PC-9 (cell line): ENCODE measurements around the gene PKD2L1. TPM values are rescaled to one million over a fixed set of nuclear protein-coding genes. Genes with fewer than 3 reads are reported as not detected.

Source experiments
- BruUV-seq: library from RNA; stranded (reverse); fragments of 400-500 nt; replicated peaks from 2 replicates; lab custom pipeline; 2021; lab: Mats Ljungman, UMichigan
- CTCF ChIA-PET: fragments of 300-600 bp; sonication (Branson Sonifier 250); formaldehyde crosslinking; loops from one replicate; lab custom pipeline; 2022; ENCODE audit warnings: antibody characterized with exemption; lab: Charles Lee
- POLR2A ChIA-PET: fragments of 300-600 bp; sonication (Branson Sonifier 250); formaldehyde crosslinking; loops from one replicate; lab custom pipeline; 2022; ENCODE audit warnings: antibody characterized with exemption; ENCODE audit not compliant: unreplicated experiment; lab: Charles Lee
- DNase-seq, 2 experiments: peaks; one replicate each; pipeline versions ENCODE4 v3.0.0 to v3.0.0-alpha.2; 2015 to 2022; ENCODE audit warnings: mixed read lengths in 1 of 2
- H2AFZ ChIP-seq: fragments of 200-600 bp; sonication (generic); 2 replicates; pipeline ENCODE4 v1.8.1; 2017; ENCODE audit warnings: antibody characterized with exemption
- H3F3A ChIP-seq: fragments of 200-600 bp; sonication (generic); 2 replicates; pipeline ENCODE4 v1.8.1; 2017; ENCODE audit warnings: antibody characterized with exemption, mild to moderate bottlenecking, low read depth; ENCODE audit not compliant: insufficient read depth
- H3K27ac ChIP-seq: fragments of 200-600 bp; sonication (generic); 2 replicates; pipeline ENCODE4 v1.6.1; 2016; ENCODE audit warnings: mixed run types
- H3K27me3 ChIP-seq: fragments of 200-600 bp; sonication (generic); 2 replicates; pipeline ENCODE4 v1.6.1; 2016; ENCODE audit warnings: low read depth, mixed run types; ENCODE audit not compliant: insufficient read depth
- H3K36me3 ChIP-seq: fragments of 200-600 bp; sonication (generic); 2 replicates; pipeline ENCODE4 v1.6.1; 2016; ENCODE audit warnings: low read depth, mixed run types
- H3K4me1 ChIP-seq: fragments of 200-600 bp; sonication (generic); replicated peaks from 2 replicates; pipeline ENCODE4 v1.6.1; 2016; ENCODE audit warnings: mixed run types; ENCODE audit not compliant: insufficient read depth
- H3K4me2 ChIP-seq: fragments of 200-600 bp; sonication (generic); 2 replicates; pipeline ENCODE4 v1.6.1; 2017; ENCODE audit warnings: mixed run types
- H3K4me3 ChIP-seq: fragments of 200-600 bp; sonication (generic); 2 replicates; pipeline ENCODE4 v1.6.1; 2016; ENCODE audit warnings: mixed run types
- H3K79me2 ChIP-seq: fragments of 200-600 bp; sonication (generic); 2 replicates; pipeline ENCODE4 v1.6.1; 2017; ENCODE audit warnings: low read depth, mixed run types
- H3K9me2 ChIP-seq: fragments of 200-600 bp; sonication (generic); 2 replicates; pipeline ENCODE4 v1.8.1; 2017; ENCODE audit warnings: mild to moderate bottlenecking; ENCODE audit not compliant: insufficient read depth
- H3K9me3 ChIP-seq: fragments of 200-600 bp; sonication (generic); 2 replicates; pipeline ENCODE4 v1.8.1; 2016; ENCODE audit warnings: low read depth; ENCODE audit not compliant: insufficient read depth
- H4K20me1 ChIP-seq: fragments of 200-600 bp; sonication (generic); 2 replicates; pipeline ENCODE4 v1.8.1; 2017; ENCODE audit not compliant: insufficient read depth
- CTCF ChIP-seq: fragments of 200-600 bp; sonication (generic); conservative IDR thresholded peaks from 2 replicates; pipeline ENCODE4 v1.6.1; 2017; ENCODE audit warnings: mixed run types, antibody characterized with exemption, mild to moderate bottlenecking, moderate library complexity
- EZH2 ChIP-seq: fragments of 200-600 bp; sonication (generic); IDR thresholded peaks from 2 replicates; pipeline ENCODE4 v1.8.0; 2017; ENCODE audit warnings: antibody characterized with exemption, low read depth
- intact Hi-C: fragments of 100-400 bp; cut with micrococcal nuclease; formaldehyde crosslinking; loops from one replicate; pipeline ENCODE4 v1.10.0; 2022; ENCODE audit not compliant: unreplicated experiment
- total RNA-seq: library from RNA; stranded (reverse); gene quantifications from 2 replicates; pipeline ENCODE4 v1.2.3, GENCODE V29; 2021

The PKD2L1 gene
- total RNA-seq, 1 experiment from 2014 or later, result not detected

- no peak overlapping the region for H3K4me2 ChIP-seq
- no peak overlapping the region for H3K4me3 ChIP-seq
- no peaks in the 10 kb centered on the region for H4K20me1 ChIP-seq
- no TSS peak for BruUV-seq
- CTCF ChIA-PET, result no interaction called here
- TF ChIP-seq EZH2 (no peak), CTCF (no peak)
- H3K9me3 ChIP-seq, result no peaks in the 10 kb centered on the region
- H3K36me3 ChIP-seq, result no peaks in the 10 kb centered on the region
- DNase-seq, result no peak
- POLR2A ChIA-PET, result no interaction called here
- peaks cover 7% of the 10 kb centered on the region; the same call in 1 of the 2 replicates for H3F3A ChIP-seq
- no peak overlapping the region for H3K27ac ChIP-seq
- H3K4me1 ChIP-seq, result peaks cover 8% of the 10 kb centered on the region
- H3K79me2 ChIP-seq, result peaks cover 10% of the 10 kb centered on the region
- no peaks in the 10 kb centered on the region for H3K27me3 ChIP-seq
- no peaks in the 10 kb centered on the region for H3K9me2 ChIP-seq
- H2AFZ ChIP-seq, result no peak overlapping the region
- intact Hi-C loops, result no loop called here
Measured at GRCh38 chr10:100289641-100290040, 40.4 kb downstream of the PKD2L1 start.

- ChIA-PET POLR2A (no interaction called here), CTCF (no interaction called here)
- peaks cover 8% of the 10 kb centered on the region for H3K4me1 ChIP-seq
Measured at GRCh38 chr10:100288196-100288595, 41.8 kb downstream of the PKD2L1 start.

GRCh38 chr10:100287756-100288155 lies 42.3 kb downstream of the PKD2L1 start:
- no peak overlapping the region for H3K27ac ChIP-seq
- BruUV-seq, result no TSS peak
- H3K4me3 ChIP-seq, result no peak overlapping the region
- ChIA-PET POLR2A (no interaction called here), CTCF (no interaction called here)
- no peaks in the 10 kb centered on the region for H3K9me2 ChIP-seq
- no peaks in the 10 kb centered on the region for H3K36me3 ChIP-seq
- no peak overlapping the region for H2AFZ ChIP-seq
- H3K79me2 ChIP-seq, result peaks cover 10% of the 10 kb centered on the region
- H4K20me1 ChIP-seq, result no peaks in the 10 kb centered on the region
- H3K27me3 ChIP-seq, result no peaks in the 10 kb centered on the region
- no peak for DNase-seq
- peaks cover 8% of the 10 kb centered on the region for H3K4me1 ChIP-seq
- intact Hi-C loops, result no loop called here
- H3F3A ChIP-seq, result peaks cover 7% of the 10 kb centered on the region; the same call in 1 of the 2 replicates
- TF ChIP-seq EZH2 (no peak), CTCF (no peak)
- H3K9me3 ChIP-seq, result no peaks in the 10 kb centered on the region
- no peak overlapping the region for H3K4me2 ChIP-seq

More at GRCh38 chr10:100288196-100288595, 41.8 kb downstream of the PKD2L1 start:
- intact Hi-C loops, result no loop called here
- Histone ChIP-seq H3K9me2 (no peaks in the 10 kb centered on the region), H3K27ac (no peak overlapping the region), H3F3A (peaks cover 7% of the 10 kb centered on the region; the same call in 1 of the 2 replicates), H3K27me3 (no peaks in the 10 kb centered on the region), H3K4me2 (no peak overlapping the region), H3K79me2 (peaks cover 10% of the 10 kb centered on the region), H3K36me3 (no peaks in the 10 kb centered on the region), H3K4me3 (no peak overlapping the region), H4K20me1 (no peaks in the 10 kb centered on the region), H3K9me3 (no peaks in the 10 kb centered on the region), H2AFZ (no peak overlapping the region)
- no TSS peak for BruUV-seq
- no peak for TF ChIP-seq EZH2
- no peak for TF ChIP-seq CTCF
- DNase-seq, result no peak
